Measurements from ENCODE around the gene CUEDC1. TPM values are rescaled to one million over a fixed set of nuclear protein-coding genes. Genes with fewer than 3 reads are reported as not detected.

Gene CUEDC1
- total and polyA plus RNA-seq, 2 of the 13 experiments (the other 11 are each of a cell fraction or from before 2014, with no cell fraction given): 7.4 to 12.9 TPM

DNA sequence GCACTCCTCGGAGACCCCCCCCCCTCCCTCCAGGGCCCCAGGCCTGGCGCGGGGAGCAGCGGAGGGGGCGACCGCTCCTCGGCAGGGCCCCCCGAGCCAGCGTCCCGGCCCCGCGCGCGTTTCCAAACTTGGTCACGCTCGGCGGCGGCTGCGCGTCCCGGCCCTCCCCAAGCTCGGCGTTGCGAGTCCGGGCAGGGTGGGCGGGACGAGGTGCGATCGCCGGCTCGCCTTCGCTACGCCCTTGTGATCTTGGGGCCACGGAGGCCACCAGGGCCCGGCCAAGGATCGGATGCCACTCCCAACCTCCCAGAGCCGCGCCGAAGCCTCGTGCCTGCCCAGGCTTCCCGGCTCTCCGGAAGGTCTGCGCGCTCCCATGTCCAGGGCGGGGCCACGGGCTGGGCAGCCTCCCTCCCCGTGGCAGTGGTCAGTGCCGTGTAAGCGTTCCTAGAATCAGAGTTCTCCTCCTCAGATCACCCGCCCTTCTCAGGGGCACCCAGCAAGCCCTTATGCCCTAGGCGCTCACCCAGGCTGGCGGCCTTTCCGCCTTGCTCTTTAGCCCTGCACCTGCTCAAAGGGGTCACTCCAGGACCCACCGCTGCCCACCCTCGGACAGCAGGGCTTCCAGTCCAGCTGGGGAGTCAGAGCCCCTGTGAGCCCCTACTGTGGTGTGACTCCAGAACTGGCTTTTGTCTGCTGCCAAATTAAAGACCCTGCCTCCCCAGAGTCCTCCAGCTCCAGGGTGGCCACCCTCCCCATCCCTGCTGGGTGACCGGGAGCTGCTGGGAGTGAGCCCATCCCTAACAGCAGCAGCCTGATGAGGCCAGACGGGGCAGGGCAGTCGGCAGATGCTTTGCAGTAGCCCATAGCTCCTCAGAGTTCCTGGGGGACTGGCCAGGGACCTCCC, 93.2 kb downstream of the CUEDC1 start (continued):
- no peak for TF ChIP-seq MLLT10 (CRISPR knock-in tag; IDR thresholded peaks at IDR 0.05)
- peak; percentile 51; the same call in 1 of the 2 replicates for TF ChIP-seq NCOA2 (CRISPR knock-in tag; IDR thresholded peaks at IDR 0.05)
- TF ChIP-seq ZIK1 (CRISPR knock-in tag; IDR thresholded peaks at IDR 0.05; ENCODE audit: borderline replicate concordance, low read depth): peak; percentile 22; the same call in 1 of the 2 replicates
- peak; percentile 95 for TF ChIP-seq HOXD1 (CRISPR knock-in tag; IDR thresholded peaks at IDR 0.05)
- peak; percentile 42 for TF ChIP-seq RBM39 (IDR thresholded peaks at IDR 0.05; ENCODE audit: low read depth, low read length, poor library complexity, severe bottlenecking)
- peak; percentile 79; the same call in 1 of the 2 replicates for TF ChIP-seq BCL6 (CRISPR knock-in tag; IDR thresholded peaks at IDR 0.05)
- TF ChIP-seq NCOR1 (IDR thresholded peaks at IDR 0.05; ENCODE audit: borderline replicate concordance, low read length): no peak
- TF ChIP-seq, protein P1, sequence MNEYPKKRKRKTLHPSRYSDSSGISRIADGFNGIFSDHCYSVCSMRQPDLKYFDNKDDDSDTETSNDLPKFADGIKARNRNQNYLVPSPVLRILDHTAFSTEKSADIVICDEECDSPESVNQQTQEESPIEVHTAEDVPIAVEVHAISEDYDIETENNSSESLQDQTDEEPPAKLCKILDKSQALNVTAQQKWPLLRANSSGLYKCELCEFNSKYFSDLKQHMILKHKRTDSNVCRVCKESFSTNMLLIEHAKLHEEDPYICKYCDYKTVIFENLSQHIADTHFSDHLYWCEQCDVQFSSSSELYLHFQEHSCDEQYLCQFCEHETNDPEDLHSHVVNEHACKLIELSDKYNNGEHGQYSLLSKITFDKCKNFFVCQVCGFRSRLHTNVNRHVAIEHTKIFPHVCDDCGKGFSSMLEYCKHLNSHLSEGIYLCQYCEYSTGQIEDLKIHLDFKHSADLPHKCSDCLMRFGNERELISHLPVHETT (CRISPR knock-in tag; conservative IDR thresholded peaks at IDR 0.05): 0 out of 2 replicates have a peak, but pooled peaks have one; percentile 0
- peak; percentile 58 for TF ChIP-seq NFYC (CRISPR knock-in tag; IDR thresholded peaks at IDR 0.05)
- peak; percentile 39; the same call in 1 of the 2 replicates for TF ChIP-seq SIX4 (CRISPR knock-in tag; IDR thresholded peaks at IDR 0.05)
- TF ChIP-seq, protein P2, sequence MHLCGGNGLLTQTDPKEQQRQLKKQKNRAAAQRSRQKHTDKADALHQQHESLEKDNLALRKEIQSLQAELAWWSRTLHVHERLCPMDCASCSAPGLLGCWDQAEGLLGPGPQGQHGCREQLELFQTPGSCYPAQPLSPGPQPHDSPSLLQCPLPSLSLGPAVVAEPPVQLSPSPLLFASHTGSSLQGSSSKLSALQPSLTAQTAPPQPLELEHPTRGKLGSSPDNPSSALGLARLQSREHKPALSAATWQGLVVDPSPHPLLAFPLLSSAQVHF (CRISPR knock-in tag; IDR thresholded peaks at IDR 0.05): no peak
- TF ChIP-seq TMF1 (CRISPR knock-in tag; IDR thresholded peaks at IDR 0.05; ENCODE audit: low read depth): no peak; the same call in 1 of the 2 replicates
- peak; percentile 94 for TF ChIP-seq ZSCAN20 (CRISPR knock-in tag; IDR thresholded peaks at IDR 0.05; ENCODE audit: borderline replicate concordance)
- 0 out of 2 replicates have a peak, but pooled peaks have one; percentile 19 for TF ChIP-seq ZNF713 (CRISPR knock-in tag; IDR thresholded peaks at IDR 0.05)
- peak; percentile 88 for TF ChIP-seq SAP130 (CRISPR knock-in tag; IDR thresholded peaks at IDR 0.05; ENCODE audit: low read depth)
- TF ChIP-seq ZNF747 (CRISPR knock-in tag; IDR thresholded peaks at IDR 0.05; ENCODE audit: borderline replicate concordance): peak; percentile 59; the same call in 1 of the 2 replicates
- no peak for TF ChIP-seq SUZ12 (IDR thresholded peaks at IDR 0.05; ENCODE audit: low read depth, low read length)
- peak; percentile 88 for TF ChIP-seq KLF6 (CRISPR knock-in tag; IDR thresholded peaks at IDR 0.05)
- TF ChIP-seq ZNF883 (CRISPR knock-in tag; IDR thresholded peaks at IDR 0.05; ENCODE audit: not compliant biosample characterization): peak; percentile 76
- TF ChIP-seq ZNF20 (CRISPR knock-in tag; IDR thresholded peaks at IDR 0.05): no peak; the same call in 1 of the 2 replicates
- no peak for TF ChIP-seq ZNF326 (CRISPR knock-in tag; IDR thresholded peaks at IDR 0.05; ENCODE audit: borderline replicate concordance)
- peak; percentile 92 for TF ChIP-seq SALL1 (CRISPR knock-in tag; IDR thresholded peaks at IDR 0.05)
- 0 out of 2 replicates have a peak, but pooled peaks have one; percentile 20 for TF ChIP-seq TARDBP (CRISPR knock-in tag; IDR thresholded peaks at IDR 0.05)
- peak; percentile 85 for TF ChIP-seq ZFP37 (CRISPR knock-in tag; IDR thresholded peaks at IDR 0.05; ENCODE audit: borderline replicate concordance)
- TF ChIP-seq KDM2A (CRISPR knock-in tag; IDR thresholded peaks at IDR 0.05; ENCODE audit: borderline replicate concordance, low read depth): peak; percentile 94
- no peak; the same call in 1 of the 2 replicates for TF ChIP-seq NR1H2 (CRISPR knock-in tag; IDR thresholded peaks at IDR 0.05; ENCODE audit: borderline replicate concordance, low read depth)

Data from HepG2 (cell line).